WTC11 (cell line): ENCODE data around the gene TMEM183A. TPM values are rescaled to one million over a fixed set of nuclear protein-coding genes. Genes with fewer than 3 reads are reported as not detected.

Experiments
- ATAC-seq: fragments of 200-7000 bp; cut with Tn5 transposase; 2 replicates; pipeline ENCODE4 v1.10.0; 2021; ENCODE audit warnings: mild to moderate bottlenecking, moderate library complexity
- CTCF ChIA-PET: fragments of 300-600 bp; sonication (Branson Sonifier 250); formaldehyde crosslinking; loops from one replicate; lab custom pipeline; 2021; ENCODE audit warnings: antibody characterized with exemption; lab: Charles Lee
- POLR2A ChIA-PET: fragments of 350-600 bp; sonication (Branson Sonifier 250); formaldehyde crosslinking; loops from one replicate; lab custom pipeline; 2021; ENCODE audit warnings: antibody characterized with exemption; lab: Charles Lee
- DNase-seq: peaks from one replicate; pipeline ENCODE4 v3.0.0; 2021; ENCODE audit warnings: low spot score
- H3K27ac Mint-ChIP-seq: 2 replicates; pipeline ENCODE4 v1.8.0; 2021; ENCODE audit warnings: mixed read lengths
- H3K27me3 Mint-ChIP-seq: 2 replicates; pipeline ENCODE4 v1.8.0; 2021; ENCODE audit warnings: low read depth, mild to moderate bottlenecking, moderate library complexity, mixed read lengths
- H3K36me3 Mint-ChIP-seq: 2 replicates; pipeline ENCODE4 v1.8.0; 2021; ENCODE audit warnings: mixed read lengths
- H3K4me1 Mint-ChIP-seq: 2 replicates; pipeline ENCODE4 v1.8.0; 2022; ENCODE audit warnings: mixed read lengths
- H3K4me3 Mint-ChIP-seq: 2 replicates; pipeline ENCODE4 v1.8.0; 2021; ENCODE audit warnings: mild to moderate bottlenecking, moderate library complexity, mixed read lengths
- H3K9me3 Mint-ChIP-seq: 2 replicates; pipeline ENCODE4 v1.8.0; 2021; ENCODE audit warnings: mixed read lengths
- CBFB ChIP-seq: sonication (generic); formaldehyde crosslinking; IDR thresholded peaks from 2 replicates; pipeline ENCODE4 v1.8.1; 2022; ENCODE audit warnings: mild to moderate bottlenecking, low read depth, missing genetic modification reagents
- GRHL2 ChIP-seq: fragments of 250-450 bp; sonication (Bioruptor Pico); IDR thresholded peaks from 2 replicates; pipeline ENCODE4 v1.8.0; 2022; ENCODE audit warnings: mild to moderate bottlenecking, moderate library complexity; ENCODE audit not compliant: insufficient replicate concordance, severe bottlenecking
- GTF2I ChIP-seq: fragments of 250-450 bp; sonication (Bioruptor Pico); conservative IDR thresholded peaks from 2 replicates; pipeline ENCODE4 v1.4.0; 2021; ENCODE audit warnings: mild to moderate bottlenecking
- HMGA2 ChIP-seq: fragments of 250-450 bp; sonication (Bioruptor Pico); IDR thresholded peaks from 2 replicates; pipeline ENCODE4 v1.4.0; 2021; ENCODE audit warnings: mild to moderate bottlenecking, moderate library complexity
- MYBL2 ChIP-seq: sonication (generic); formaldehyde crosslinking; IDR thresholded peaks from 2 replicates; pipeline ENCODE4 v1.8.1; 2023; ENCODE audit warnings: mild to moderate bottlenecking, moderate library complexity, missing genetic modification reagents
- SMAD4 ChIP-seq: sonication (generic); formaldehyde crosslinking; IDR thresholded peaks from 2 replicates; pipeline ENCODE4 v1.8.0; 2022; ENCODE audit warnings: mild to moderate bottlenecking, missing genetic modification reagents
- SP1 ChIP-seq: sonication (generic); formaldehyde crosslinking; conservative IDR thresholded peaks from 2 replicates; pipeline ENCODE4 v1.8.1; 2022; ENCODE audit warnings: missing genetic modification reagents
- ZNF219 ChIP-seq: sonication (generic); formaldehyde crosslinking; IDR thresholded peaks from 2 replicates; pipeline ENCODE4 v1.8.0; 2023; ENCODE audit warnings: missing genetic modification reagents, mild to moderate bottlenecking, borderline replicate concordance
- ZNF671 ChIP-seq: fragments of 250-450 bp; sonication (Bioruptor Pico); IDR thresholded peaks from 2 replicates; pipeline ENCODE4 v1.8.0; 2021; ENCODE audit warnings: mild to moderate bottlenecking
- total RNA-seq: library from RNA; stranded (reverse); gene quantifications from 3 replicates; pipeline ENCODE4 v1.2.3, GENCODE V29; 2021
- TF ChIP-seq, protein P1 (sequence below): fragments of 250-450 bp; sonication (Bioruptor Pico); IDR thresholded peaks from 2 replicates; pipeline ENCODE4 v1.9.0; 2021; ENCODE audit warnings: mild to moderate bottlenecking
- TF ChIP-seq, protein P2 (sequence below): sonication (generic); formaldehyde crosslinking; IDR thresholded peaks from 2 replicates; pipeline ENCODE4 v1.8.0; 2022; ENCODE audit warnings: mild to moderate bottlenecking, missing genetic modification reagents
- TF ChIP-seq, protein P3 (sequence below): sonication (generic); formaldehyde crosslinking; IDR thresholded peaks from 2 replicates; pipeline ENCODE4 v1.8.0; 2023; ENCODE audit warnings: mild to moderate bottlenecking, missing genetic modification reagents
- TF ChIP-seq, protein P4 (sequence below): sonication (generic); formaldehyde crosslinking; IDR thresholded peaks from 2 replicates; pipeline ENCODE4 v1.8.0; 2022; ENCODE audit warnings: missing genetic modification reagents
- TF ChIP-seq, protein P5 (sequence below): sonication (generic); formaldehyde crosslinking; IDR thresholded peaks from 2 replicates; pipeline ENCODE4 v1.8.1; 2022; ENCODE audit warnings: low read depth, missing genetic modification reagents, borderline replicate concordance
- TF ChIP-seq, protein P6 (sequence below): sonication (generic); formaldehyde crosslinking; conservative IDR thresholded peaks from 2 replicates; pipeline ENCODE4 v1.8.1; 2023; ENCODE audit warnings: mild to moderate bottlenecking, low read depth, missing genetic modification reagents, moderate library complexity

TMEM183A gene
- total RNA-seq, 1 experiment from 2014 or later = 108 TPM

DNA sequence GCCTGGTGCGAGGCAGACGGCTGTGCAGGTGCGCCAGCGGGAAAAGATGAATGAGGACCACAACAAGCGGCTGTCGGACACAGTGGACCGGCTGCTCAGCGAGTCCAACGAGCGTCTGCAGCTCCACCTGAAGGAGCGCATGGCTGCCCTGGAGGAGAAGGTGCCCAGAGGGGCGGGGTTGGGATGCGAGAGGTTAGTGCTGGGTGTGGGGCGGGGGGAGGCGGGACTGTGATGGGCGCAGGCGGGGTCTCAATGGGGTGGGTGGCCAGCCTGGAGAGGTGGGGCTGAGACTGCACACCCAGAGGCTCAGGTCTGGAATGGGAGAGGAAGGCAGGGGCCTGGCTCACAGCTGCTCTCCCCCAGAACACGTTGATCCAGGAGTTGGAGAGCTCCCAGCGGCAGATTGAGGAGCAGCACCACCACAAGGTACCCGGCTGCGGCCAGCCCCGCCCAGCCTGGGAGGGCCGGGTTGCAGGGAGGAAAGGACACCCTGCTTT, 41.4 kb downstream of the TMEM183A start (continued):
- TF ChIP-seq, protein P1, sequence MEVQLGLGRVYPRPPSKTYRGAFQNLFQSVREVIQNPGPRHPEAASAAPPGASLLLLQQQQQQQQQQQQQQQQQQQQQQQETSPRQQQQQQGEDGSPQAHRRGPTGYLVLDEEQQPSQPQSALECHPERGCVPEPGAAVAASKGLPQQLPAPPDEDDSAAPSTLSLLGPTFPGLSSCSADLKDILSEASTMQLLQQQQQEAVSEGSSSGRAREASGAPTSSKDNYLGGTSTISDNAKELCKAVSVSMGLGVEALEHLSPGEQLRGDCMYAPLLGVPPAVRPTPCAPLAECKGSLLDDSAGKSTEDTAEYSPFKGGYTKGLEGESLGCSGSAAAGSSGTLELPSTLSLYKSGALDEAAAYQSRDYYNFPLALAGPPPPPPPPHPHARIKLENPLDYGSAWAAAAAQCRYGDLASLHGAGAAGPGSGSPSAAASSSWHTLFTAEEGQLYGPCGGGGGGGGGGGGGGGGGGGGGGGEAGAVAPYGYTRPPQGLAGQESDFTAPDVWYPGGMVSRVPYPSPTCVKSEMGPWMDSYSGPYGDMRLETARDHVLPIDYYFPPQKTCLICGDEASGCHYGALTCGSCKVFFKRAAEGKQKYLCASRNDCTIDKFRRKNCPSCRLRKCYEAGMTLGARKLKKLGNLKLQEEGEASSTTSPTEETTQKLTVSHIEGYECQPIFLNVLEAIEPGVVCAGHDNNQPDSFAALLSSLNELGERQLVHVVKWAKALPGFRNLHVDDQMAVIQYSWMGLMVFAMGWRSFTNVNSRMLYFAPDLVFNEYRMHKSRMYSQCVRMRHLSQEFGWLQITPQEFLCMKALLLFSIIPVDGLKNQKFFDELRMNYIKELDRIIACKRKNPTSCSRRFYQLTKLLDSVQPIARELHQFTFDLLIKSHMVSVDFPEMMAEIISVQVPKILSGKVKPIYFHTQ (CRISPR knock-in tag) = no peak

DNA sequence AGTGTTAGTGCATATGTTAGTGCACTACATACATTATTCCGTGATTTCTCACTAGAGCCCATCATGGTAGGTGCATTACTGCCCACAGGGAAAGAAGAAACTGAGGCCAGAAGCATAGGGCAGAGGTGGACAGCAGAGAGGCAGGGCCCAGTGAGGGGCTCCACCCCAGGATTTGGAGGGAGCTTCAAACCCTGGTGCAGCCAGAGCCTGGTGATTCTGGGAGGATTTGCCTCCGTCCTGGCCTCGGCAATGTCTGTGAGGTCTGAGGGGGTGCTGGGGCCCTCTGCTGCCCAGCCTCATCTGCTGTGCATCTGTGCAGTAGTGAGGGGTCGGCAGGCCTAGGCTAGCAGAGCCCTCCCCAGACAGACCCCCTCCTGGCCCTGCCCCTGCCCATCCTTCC, 41.9 kb downstream of the TMEM183A start:
- no peak for TF ChIP-seq SMAD4
- no peak for TF ChIP-seq SP1 (CRISPR knock-in tag)
- TF ChIP-seq, protein P2, sequence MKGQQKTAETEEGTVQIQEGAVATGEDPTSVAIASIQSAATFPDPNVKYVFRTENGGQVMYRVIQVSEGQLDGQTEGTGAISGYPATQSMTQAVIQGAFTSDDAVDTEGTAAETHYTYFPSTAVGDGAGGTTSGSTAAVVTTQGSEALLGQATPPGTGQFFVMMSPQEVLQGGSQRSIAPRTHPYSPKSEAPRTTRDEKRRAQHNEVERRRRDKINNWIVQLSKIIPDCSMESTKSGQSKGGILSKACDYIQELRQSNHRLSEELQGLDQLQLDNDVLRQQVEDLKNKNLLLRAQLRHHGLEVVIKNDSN (CRISPR knock-in tag) = no peak
- TF ChIP-seq, protein P3, sequence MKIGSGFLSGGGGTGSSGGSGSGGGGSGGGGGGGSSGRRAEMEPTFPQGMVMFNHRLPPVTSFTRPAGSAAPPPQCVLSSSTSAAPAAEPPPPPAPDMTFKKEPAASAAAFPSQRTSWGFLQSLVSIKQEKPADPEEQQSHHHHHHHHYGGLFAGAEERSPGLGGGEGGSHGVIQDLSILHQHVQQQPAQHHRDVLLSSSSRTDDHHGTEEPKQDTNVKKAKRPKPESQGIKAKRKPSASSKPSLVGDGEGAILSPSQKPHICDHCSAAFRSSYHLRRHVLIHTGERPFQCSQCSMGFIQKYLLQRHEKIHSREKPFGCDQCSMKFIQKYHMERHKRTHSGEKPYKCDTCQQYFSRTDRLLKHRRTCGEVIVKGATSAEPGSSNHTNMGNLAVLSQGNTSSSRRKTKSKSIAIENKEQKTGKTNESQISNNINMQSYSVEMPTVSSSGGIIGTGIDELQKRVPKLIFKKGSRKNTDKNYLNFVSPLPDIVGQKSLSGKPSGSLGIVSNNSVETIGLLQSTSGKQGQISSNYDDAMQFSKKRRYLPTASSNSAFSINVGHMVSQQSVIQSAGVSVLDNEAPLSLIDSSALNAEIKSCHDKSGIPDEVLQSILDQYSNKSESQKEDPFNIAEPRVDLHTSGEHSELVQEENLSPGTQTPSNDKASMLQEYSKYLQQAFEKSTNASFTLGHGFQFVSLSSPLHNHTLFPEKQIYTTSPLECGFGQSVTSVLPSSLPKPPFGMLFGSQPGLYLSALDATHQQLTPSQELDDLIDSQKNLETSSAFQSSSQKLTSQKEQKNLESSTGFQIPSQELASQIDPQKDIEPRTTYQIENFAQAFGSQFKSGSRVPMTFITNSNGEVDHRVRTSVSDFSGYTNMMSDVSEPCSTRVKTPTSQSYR (CRISPR knock-in tag) = no peak
- TF ChIP-seq, protein P4, sequence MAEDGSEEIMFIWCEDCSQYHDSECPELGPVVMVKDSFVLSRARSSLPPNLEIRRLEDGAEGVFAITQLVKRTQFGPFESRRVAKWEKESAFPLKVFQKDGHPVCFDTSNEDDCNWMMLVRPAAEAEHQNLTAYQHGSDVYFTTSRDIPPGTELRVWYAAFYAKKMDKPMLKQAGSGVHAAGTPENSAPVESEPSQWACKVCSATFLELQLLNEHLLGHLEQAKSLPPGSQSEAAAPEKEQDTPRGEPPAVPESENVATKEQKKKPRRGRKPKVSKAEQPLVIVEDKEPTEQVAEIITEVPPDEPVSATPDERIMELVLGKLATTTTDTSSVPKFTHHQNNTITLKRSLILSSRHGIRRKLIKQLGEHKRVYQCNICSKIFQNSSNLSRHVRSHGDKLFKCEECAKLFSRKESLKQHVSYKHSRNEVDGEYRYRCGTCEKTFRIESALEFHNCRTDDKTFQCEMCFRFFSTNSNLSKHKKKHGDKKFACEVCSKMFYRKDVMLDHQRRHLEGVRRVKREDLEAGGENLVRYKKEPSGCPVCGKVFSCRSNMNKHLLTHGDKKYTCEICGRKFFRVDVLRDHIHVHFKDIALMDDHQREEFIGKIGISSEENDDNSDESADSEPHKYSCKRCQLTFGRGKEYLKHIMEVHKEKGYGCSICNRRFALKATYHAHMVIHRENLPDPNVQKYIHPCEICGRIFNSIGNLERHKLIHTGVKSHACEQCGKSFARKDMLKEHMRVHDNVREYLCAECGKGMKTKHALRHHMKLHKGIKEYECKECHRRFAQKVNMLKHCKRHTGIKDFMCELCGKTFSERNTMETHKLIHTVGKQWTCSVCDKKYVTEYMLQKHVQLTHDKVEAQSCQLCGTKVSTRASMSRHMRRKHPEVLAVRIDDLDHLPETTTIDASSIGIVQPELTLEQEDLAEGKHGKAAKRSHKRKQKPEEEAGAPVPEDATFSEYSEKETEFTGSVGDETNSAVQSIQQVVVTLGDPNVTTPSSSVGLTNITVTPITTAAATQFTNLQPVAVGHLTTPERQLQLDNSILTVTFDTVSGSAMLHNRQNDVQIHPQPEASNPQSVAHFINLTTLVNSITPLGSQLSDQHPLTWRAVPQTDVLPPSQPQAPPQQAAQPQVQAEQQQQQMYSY = peak; percentile 86
- H3K9me3 Mint-ChIP-seq = no peaks in the 10 kb centered on the region
- peaks cover 27% of the 10 kb centered on the region for H3K36me3 Mint-ChIP-seq
- DNase-seq (no peak), ATAC-seq (peak; percentile 8)
- no peak overlapping the region for H3K4me3 Mint-ChIP-seq
- CTCF ChIA-PET = interaction anchor here (0.9 to 11.5 kb wide), 30 partner anchors 8 to 449 kb away, joined by 3 to 412 read pairs (median 4); partner anchors contain the start of genes ADORA1, MYBPH, MYOG and PPFIA4
- peaks cover 39% of the 10 kb centered on the region for H3K4me1 Mint-ChIP-seq
- H3K27ac Mint-ChIP-seq = no peak overlapping the region
- H3K27me3 Mint-ChIP-seq = no peaks in the 10 kb centered on the region
- POLR2A ChIA-PET = interaction anchor here (0.6 to 1.3 kb wide), 4 partner anchors 9 to 198 kb away, joined by 3 to 4 read pairs (median 3); no protein-coding TSS in a partner anchor

DNA sequence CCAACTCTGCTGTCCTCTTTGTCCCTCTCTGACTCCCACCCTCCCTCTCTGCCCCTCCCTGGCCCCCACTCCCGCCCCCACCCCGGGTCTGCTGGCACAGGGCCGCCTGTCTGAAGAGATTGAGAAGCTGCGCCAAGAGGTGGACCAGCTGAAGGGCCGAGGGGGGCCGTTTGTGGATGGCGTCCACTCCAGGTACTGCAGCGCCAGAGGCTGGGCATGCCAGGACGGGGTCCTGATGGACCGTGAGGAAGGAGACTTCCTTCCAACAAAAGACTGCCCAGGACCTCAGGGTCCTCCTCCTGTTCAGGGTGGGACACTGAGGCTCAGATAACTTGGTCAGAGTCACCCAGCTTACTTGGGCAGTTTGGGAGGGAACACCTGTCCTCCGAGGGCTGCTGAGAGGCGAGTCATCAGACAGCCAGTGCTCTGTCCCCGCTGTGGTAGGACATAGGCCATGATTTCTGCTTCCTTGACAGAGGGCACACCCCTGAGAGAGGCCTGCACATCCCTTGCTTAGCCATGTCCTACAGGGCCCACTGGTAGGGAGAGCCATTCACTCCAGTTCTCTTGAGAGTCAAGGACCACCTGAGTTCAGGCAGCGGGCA, 42.5 kb downstream of the TMEM183A start:
- no peaks in the 10 kb centered on the region for H3K27me3 Mint-ChIP-seq
- POLR2A ChIA-PET = interaction anchor here (0.7 to 1.3 kb wide), 2 partner anchors 9 to 14 kb away, joined by 3 to 4 read pairs; no protein-coding TSS in a partner anchor
- TF ChIP-seq, protein P5, sequence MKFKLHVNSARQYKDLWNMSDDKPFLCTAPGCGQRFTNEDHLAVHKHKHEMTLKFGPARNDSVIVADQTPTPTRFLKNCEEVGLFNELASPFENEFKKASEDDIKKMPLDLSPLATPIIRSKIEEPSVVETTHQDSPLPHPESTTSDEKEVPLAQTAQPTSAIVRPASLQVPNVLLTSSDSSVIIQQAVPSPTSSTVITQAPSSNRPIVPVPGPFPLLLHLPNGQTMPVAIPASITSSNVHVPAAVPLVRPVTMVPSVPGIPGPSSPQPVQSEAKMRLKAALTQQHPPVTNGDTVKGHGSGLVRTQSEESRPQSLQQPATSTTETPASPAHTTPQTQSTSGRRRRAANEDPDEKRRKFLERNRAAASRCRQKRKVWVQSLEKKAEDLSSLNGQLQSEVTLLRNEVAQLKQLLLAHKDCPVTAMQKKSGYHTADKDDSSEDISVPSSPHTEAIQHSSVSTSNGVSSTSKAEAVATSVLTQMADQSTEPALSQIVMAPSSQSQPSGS = no peak
- TF ChIP-seq ZNF219 (CRISPR knock-in tag) (no peak), ZNF671 (CRISPR knock-in tag) (no peak), MYBL2 (CRISPR knock-in tag) (no peak), GTF2I (no peak), HMGA2 (no peak), GRHL2 (no peak), CBFB (CRISPR knock-in tag) (no peak)
- TF ChIP-seq, protein P6, sequence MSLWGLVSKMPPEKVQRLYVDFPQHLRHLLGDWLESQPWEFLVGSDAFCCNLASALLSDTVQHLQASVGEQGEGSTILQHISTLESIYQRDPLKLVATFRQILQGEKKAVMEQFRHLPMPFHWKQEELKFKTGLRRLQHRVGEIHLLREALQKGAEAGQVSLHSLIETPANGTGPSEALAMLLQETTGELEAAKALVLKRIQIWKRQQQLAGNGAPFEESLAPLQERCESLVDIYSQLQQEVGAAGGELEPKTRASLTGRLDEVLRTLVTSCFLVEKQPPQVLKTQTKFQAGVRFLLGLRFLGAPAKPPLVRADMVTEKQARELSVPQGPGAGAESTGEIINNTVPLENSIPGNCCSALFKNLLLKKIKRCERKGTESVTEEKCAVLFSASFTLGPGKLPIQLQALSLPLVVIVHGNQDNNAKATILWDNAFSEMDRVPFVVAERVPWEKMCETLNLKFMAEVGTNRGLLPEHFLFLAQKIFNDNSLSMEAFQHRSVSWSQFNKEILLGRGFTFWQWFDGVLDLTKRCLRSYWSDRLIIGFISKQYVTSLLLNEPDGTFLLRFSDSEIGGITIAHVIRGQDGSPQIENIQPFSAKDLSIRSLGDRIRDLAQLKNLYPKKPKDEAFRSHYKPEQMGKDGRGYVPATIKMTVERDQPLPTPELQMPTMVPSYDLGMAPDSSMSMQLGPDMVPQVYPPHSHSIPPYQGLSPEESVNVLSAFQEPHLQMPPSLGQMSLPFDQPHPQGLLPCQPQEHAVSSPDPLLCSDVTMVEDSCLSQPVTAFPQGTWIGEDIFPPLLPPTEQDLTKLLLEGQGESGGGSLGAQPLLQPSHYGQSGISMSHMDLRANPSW (CRISPR knock-in tag) = no peak
- TF ChIP-seq, all 79 proteins: peak for 0
- CTCF ChIA-PET = interaction anchor here (0.9 to 11.5 kb wide), 11 partner anchors 8 to 223 kb away, joined by 3 to 412 read pairs (median 12); partner anchors contain the start of genes ADORA1 and MYOG
- Mint-ChIP-seq H3K4me3 (no peak overlapping the region), H3K27ac (no peak overlapping the region), H3K4me1 (peaks cover 45% of the 10 kb centered on the region), H3K9me3 (no peaks in the 10 kb centered on the region), H3K36me3 (peaks cover 27% of the 10 kb centered on the region)
- no peak for DNase-seq
- ATAC-seq = no peak
